CD4-positive, alpha-beta memory T cell (primary cell): ENCODE results near the gene NNMT. TPM values are rescaled to one million over a fixed set of nuclear protein-coding genes. Genes with fewer than 3 reads are reported as not detected.

Experiments used
- CTCF ChIA-PET: fragments of 350-600 bp; sonication (Branson Sonifier 250); formaldehyde crosslinking; loops from one replicate; lab custom pipeline; 2021; ENCODE audit warnings: inconsistent platforms; ENCODE audit not compliant: partially characterized antibody; lab: Charles Lee
- POLR2A ChIA-PET: fragments of 350-600 bp; sonication (Branson Sonifier 250); formaldehyde crosslinking; loops from one replicate; lab custom pipeline; 2021; ENCODE audit not compliant: partially characterized antibody; lab: Charles Lee
- DNase-seq, 5 donors: peaks; one replicate each; pipeline versions ENCODE4 v3.0.0 to v3.0.0-alpha.2; 2020 to 2022; ENCODE audit warnings: mixed read lengths in 1 of 5
- H3K27ac ChIP-seq: one replicate; pipeline ENCODE4 v1.7.0; 2013; ENCODE audit warnings: low read depth, low read length
- H3K27me3 ChIP-seq: 2 replicates; pipeline ENCODE4 v1.7.0; 2013; ENCODE audit warnings: mild to moderate bottlenecking, low read length, moderate library complexity; ENCODE audit not compliant: insufficient read depth
- H3K36me3 ChIP-seq: 2 replicates; pipeline ENCODE4 v1.7.0; 2013; ENCODE audit warnings: mild to moderate bottlenecking, low read length, moderate library complexity; ENCODE audit not compliant: insufficient read depth
- H3K4me1 ChIP-seq: 2 replicates; pipeline ENCODE4 v1.7.0; 2013; ENCODE audit warnings: mild to moderate bottlenecking, low read length, moderate library complexity; ENCODE audit not compliant: insufficient read depth
- H3K4me3 ChIP-seq, 2 donors: one replicate each; pipeline ENCODE4 v1.7.0; 2013; ENCODE audit warnings: low read length in 2 of 2, mild to moderate bottlenecking in 1 of 2
- H3K9me3 ChIP-seq, 2 donors: one replicate each; pipeline ENCODE4 v1.7.0; 2013; ENCODE audit warnings: low read length in 2 of 2, control low read depth in 1 of 2; ENCODE audit not compliant: control insufficient read depth in 1 of 2
- H3K27ac Mint-ChIP-seq, 7 donors: one replicate each; pipeline ENCODE4 v1.8.0; 2020 to 2021; ENCODE audit warnings: mixed read lengths in 7 of 7, mild to moderate bottlenecking in 6 of 7, inconsistent platforms in 3 of 7, moderate library complexity in 3 of 7
- H3K27me3 Mint-ChIP-seq, 2 donors: one replicate each; pipeline ENCODE4 v1.8.0; 2020 to 2021; ENCODE audit warnings: mixed read lengths in 2 of 2
- H3K36me3 Mint-ChIP-seq, 2 donors: one replicate each; pipeline ENCODE4 v1.8.0; 2020 to 2021; ENCODE audit warnings: mixed read lengths in 2 of 2, inconsistent platforms in 1 of 2, mild to moderate bottlenecking in 1 of 2
- H3K4me1 Mint-ChIP-seq, 4 donors: one replicate each; pipeline ENCODE4 v1.8.0; 2020 to 2021; ENCODE audit warnings: mixed read lengths in 4 of 4, mild to moderate bottlenecking in 1 of 4
- H3K4me3 Mint-ChIP-seq, 8 donors: one replicate each; pipeline ENCODE4 v1.8.0; 2020 to 2021; ENCODE audit warnings: mixed read lengths in 8 of 8, mild to moderate bottlenecking in 7 of 8, moderate library complexity in 6 of 8, inconsistent platforms in 3 of 8
- H3K9me3 Mint-ChIP-seq, 8 donors: one replicate each; pipeline ENCODE4 v1.8.0; 2020 to 2021; ENCODE audit warnings: mixed read lengths in 8 of 8, mild to moderate bottlenecking in 5 of 8, inconsistent platforms in 3 of 8, moderate library complexity in 1 of 8
- intact Hi-C: fragments of 100-400 bp; cut with micrococcal nuclease; formaldehyde crosslinking; loops from one replicate; pipeline ENCODE4 v1.15.1; 2023
- polyA plus RNA-seq, 2 donors: library from polyadenylated mRNA; unstranded; fragments of 300-500 nt; fragmentation: Illumina TruSeq; gene quantifications; one replicate each; pipeline ENCODE4 v1.2.3, GENCODE V29; 2021
- total RNA-seq, 2 experiments: library from RNA; stranded (reverse); gene quantifications; one replicate each; pipeline ENCODE4 v1.2.3, GENCODE V29; 2021

NNMT gene
- total and polyA plus RNA-seq, 4 experiments from 2014 or later = not detected

DNA sequence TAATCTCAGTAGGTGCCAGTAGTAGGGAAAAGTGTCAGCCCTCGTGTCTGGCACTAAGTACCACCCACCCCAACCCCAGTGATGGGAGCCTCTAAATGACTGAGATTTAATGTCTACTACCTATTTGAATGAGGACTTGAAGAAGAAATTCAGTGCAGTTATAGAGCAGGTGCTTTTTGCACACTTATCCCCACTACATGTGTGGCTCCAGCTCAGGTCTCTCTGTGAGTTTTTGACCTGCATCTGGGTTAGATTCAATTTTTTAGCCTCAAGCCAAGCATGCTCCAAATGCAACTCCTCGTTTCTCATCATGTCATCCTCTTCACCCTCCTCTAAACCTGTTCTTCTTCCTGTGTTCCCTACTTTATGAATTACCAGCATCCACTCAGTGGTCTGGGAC, 24.9 kb upstream of the NNMT start:
- DNase-seq = no peak
- peaks cover 27 to 31% of the 10 kb centered on the region in 2 donors for H3K27me3 Mint-ChIP-seq
- intact Hi-C loops = no loop called here
- Histone ChIP-seq H3K27ac (no peak overlapping the region), H3K4me1 (no peaks in the 10 kb centered on the region), H3K36me3 (no peaks in the 10 kb centered on the region), H3K27me3 (no peaks in the 10 kb centered on the region), H3K9me3 (no peaks in the 10 kb centered on the region), H3K4me3 (no peak overlapping the region)
- no peak overlapping the region for H3K27ac Mint-ChIP-seq
- ChIA-PET CTCF (interaction anchor here (0.8 to 1.1 kb wide), 2 partner anchors 11 to 277 kb away, joined by 3 read pairs; no protein-coding TSS in a partner anchor), POLR2A (no interaction called here)
- no peaks in the 10 kb centered on the region for H3K36me3 Mint-ChIP-seq
- H3K4me3 Mint-ChIP-seq = no peak overlapping the region
- H3K4me1 Mint-ChIP-seq = no peaks in the 10 kb centered on the region
- no peaks in the 10 kb centered on the region for H3K9me3 Mint-ChIP-seq

- Histone ChIP-seq H3K27ac (no peak overlapping the region), H3K4me3 (no peak overlapping the region), H3K9me3 (no peaks in the 10 kb centered on the region), H3K36me3 (no peaks in the 10 kb centered on the region), H3K4me1 (no peaks in the 10 kb centered on the region), H3K27me3 (peaks cover 2% of the 10 kb centered on the region)
- DNase-seq = no peak
- H3K27me3 Mint-ChIP-seq = peaks cover 31 to 32% of the 10 kb centered on the region in 2 donors
- ChIA-PET POLR2A (no interaction called here), CTCF (interaction anchor here (0.8 to 2.1 kb wide), 3 partner anchors 9 to 278 kb away, joined by 3 to 5 read pairs (median 3); no protein-coding TSS in a partner anchor)
- H3K36me3 Mint-ChIP-seq = no peaks in the 10 kb centered on the region
- no peaks in the 10 kb centered on the region for H3K9me3 Mint-ChIP-seq
- no peak overlapping the region for H3K27ac Mint-ChIP-seq
- no peak overlapping the region for H3K4me3 Mint-ChIP-seq
- H3K4me1 Mint-ChIP-seq = no peaks in the 10 kb centered on the region
- intact Hi-C loops = no loop called here
Observed at GRCh38 chr11:114272311-114272710, 23.9 kb upstream of the NNMT start.

DNA sequence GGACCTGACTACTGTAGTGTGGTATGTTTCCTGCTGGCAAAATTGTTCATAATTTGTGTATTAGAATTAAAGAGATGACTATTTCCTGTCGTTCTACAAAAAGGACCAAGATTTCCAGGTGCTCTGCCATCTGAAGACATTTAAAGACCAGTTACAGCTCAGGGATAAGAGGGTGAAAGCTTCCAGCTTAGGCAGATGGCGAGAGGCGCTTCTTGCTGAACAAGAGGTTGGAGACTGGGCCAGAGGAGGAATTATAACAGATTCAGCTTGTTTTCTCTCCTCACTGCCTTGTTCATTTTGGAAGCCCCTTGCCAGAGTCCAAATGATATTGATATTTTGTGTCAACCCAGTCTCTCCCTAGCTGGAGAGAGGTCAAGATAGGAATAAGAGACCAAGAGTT, 23.1 kb upstream of the NNMT start:
- H3K27ac Mint-ChIP-seq = no peak overlapping the region
- CTCF ChIA-PET = interaction anchor here (2.1 kb wide), 1 partner anchor 10 kb away, joined by 5 read pairs; no protein-coding TSS in a partner anchor

GRCh38 chr11:114273890-114274635, 22.1 kb upstream of the NNMT start:
- H3K27me3 ChIP-seq = peaks cover 5% of the 10 kb centered on the region
- H3K27me3 Mint-ChIP-seq = peaks cover 33 to 43% of the 10 kb centered on the region in 2 donors
- no peak overlapping the region for H3K4me3 Mint-ChIP-seq
- H3K9me3 Mint-ChIP-seq = no peaks in the 10 kb centered on the region
- H3K36me3 ChIP-seq = no peaks in the 10 kb centered on the region
- H3K9me3 ChIP-seq = no peaks in the 10 kb centered on the region
- POLR2A ChIA-PET = no interaction called here
- intact Hi-C loops = no loop called here
- no peak overlapping the region for H3K27ac Mint-ChIP-seq
- no peak overlapping the region for H3K27ac ChIP-seq
- H3K36me3 Mint-ChIP-seq = no peaks in the 10 kb centered on the region
- no peaks in the 10 kb centered on the region for H3K4me1 ChIP-seq
- CTCF ChIA-PET = interaction anchor here (2.1 kb wide), 1 partner anchor 11 kb away, joined by 5 read pairs; no protein-coding TSS in a partner anchor
- H3K4me3 ChIP-seq = no peak overlapping the region
- DNase-seq = no peak
- H3K4me1 Mint-ChIP-seq = no peaks in the 10 kb centered on the region

More for the DNA sequence above, 23.1 kb upstream of the NNMT start:
- Histone ChIP-seq H3K36me3 (no peaks in the 10 kb centered on the region), H3K4me3 (no peak overlapping the region), H3K4me1 (no peaks in the 10 kb centered on the region), H3K27me3 (peaks cover 5% of the 10 kb centered on the region), H3K9me3 (no peaks in the 10 kb centered on the region), H3K27ac (no peak overlapping the region)
- Mint-ChIP-seq H3K4me1 (no peaks in the 10 kb centered on the region), H3K27me3 (peaks cover 32 to 36% of the 10 kb centered on the region in 2 donors), H3K4me3 (no peak overlapping the region), H3K9me3 (no peaks in the 10 kb centered on the region), H3K36me3 (no peaks in the 10 kb centered on the region)
- intact Hi-C loops = no loop called here
- no peak for DNase-seq
- POLR2A ChIA-PET = no interaction called here

- Mint-ChIP-seq H3K4me1 (no peaks in the 10 kb centered on the region), H3K27me3 (peaks cover 36 to 48% of the 10 kb centered on the region in 2 donors), H3K27ac (no peak overlapping the region), H3K4me3 (no peak overlapping the region), H3K9me3 (peaks cover 0 to 3% (median 0%) of the 10 kb centered on the region in 8 donors), H3K36me3 (no peaks in the 10 kb centered on the region)
- no peaks in the 10 kb centered on the region for H3K4me1 ChIP-seq
- H3K4me3 ChIP-seq = no peak overlapping the region
- H3K36me3 ChIP-seq = no peaks in the 10 kb centered on the region
- H3K9me3 ChIP-seq = no peaks in the 10 kb centered on the region
- H3K27ac ChIP-seq = no peak overlapping the region
- intact Hi-C loops = no loop called here
- POLR2A ChIA-PET = no interaction called here
- DNase-seq = no peak
- peaks cover 5% of the 10 kb centered on the region for H3K27me3 ChIP-seq
- CTCF ChIA-PET = no interaction called here
Observed at GRCh38 chr11:114274637-114275036, 21.6 kb upstream of the NNMT start.

DNA sequence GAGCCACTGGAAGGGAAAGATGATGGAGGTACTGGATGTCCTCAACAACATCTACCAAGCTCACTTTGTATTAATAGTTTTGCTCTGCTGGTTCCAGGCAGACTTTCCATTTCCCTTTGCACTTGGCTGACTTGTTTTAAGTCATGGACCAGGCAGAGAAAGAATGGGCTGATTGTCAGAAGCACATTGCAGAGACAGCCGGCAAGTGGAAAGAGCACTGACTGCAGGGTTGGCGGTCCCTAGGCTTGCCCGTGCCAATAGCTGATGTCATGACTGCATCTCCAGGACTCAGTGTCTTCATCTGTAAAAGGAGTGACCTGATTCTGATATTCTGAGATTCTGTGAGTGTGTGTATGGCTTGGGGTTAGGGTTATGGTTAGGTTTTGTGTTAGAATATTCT, 20.9 kb upstream of the NNMT start:
- CTCF ChIA-PET = no interaction called here
- peaks cover 40 to 52% of the 10 kb centered on the region in 2 donors for H3K27me3 Mint-ChIP-seq

DNA sequence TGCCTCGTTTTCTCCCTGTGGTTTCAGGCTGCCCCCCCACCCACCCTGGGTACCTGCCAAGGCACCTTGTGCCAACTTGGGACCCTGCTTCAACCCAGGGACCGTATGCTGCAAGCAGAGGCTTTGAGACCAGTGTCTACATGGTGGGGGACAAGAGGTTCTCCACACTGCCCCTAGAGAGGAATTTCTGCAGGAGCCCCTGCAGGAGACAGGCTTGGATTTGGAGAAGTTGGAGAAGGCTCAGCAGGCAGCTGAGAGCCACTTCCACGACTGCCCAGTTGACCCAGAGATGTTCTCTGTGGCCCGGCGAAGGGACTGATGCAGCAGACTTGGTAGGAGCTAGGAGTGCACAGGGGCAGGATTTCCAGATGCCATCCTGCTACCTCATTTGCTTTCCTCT, 20.1 kb upstream of the NNMT start:
- no peaks in the 10 kb centered on the region for H3K4me1 Mint-ChIP-seq
- peaks cover 0 to 3% (median 0%) of the 10 kb centered on the region in 8 donors for H3K9me3 Mint-ChIP-seq
- H3K27me3 Mint-ChIP-seq = peaks cover 33 to 48% of the 10 kb centered on the region in 2 donors
- ChIA-PET CTCF (no interaction called here), POLR2A (no interaction called here)
- H3K27ac Mint-ChIP-seq = no peak overlapping the region
- H3K36me3 Mint-ChIP-seq = no peaks in the 10 kb centered on the region
- Histone ChIP-seq H3K4me1 (no peaks in the 10 kb centered on the region), H3K4me3 (no peak overlapping the region), H3K27me3 (peaks cover 5% of the 10 kb centered on the region), H3K36me3 (no peaks in the 10 kb centered on the region), H3K9me3 (no peaks in the 10 kb centered on the region), H3K27ac (no peak overlapping the region)
- intact Hi-C loops = no loop called here
- H3K4me3 Mint-ChIP-seq = no peak overlapping the region
- no peak for DNase-seq

More for the DNA sequence above, 20.9 kb upstream of the NNMT start:
- no peak overlapping the region for H3K4me3 Mint-ChIP-seq
- no peaks in the 10 kb centered on the region for H3K36me3 Mint-ChIP-seq
- Histone ChIP-seq H3K27ac (no peak overlapping the region), H3K9me3 (no peaks in the 10 kb centered on the region), H3K27me3 (peaks cover 5% of the 10 kb centered on the region), H3K36me3 (no peaks in the 10 kb centered on the region), H3K4me1 (no peaks in the 10 kb centered on the region), H3K4me3 (no peak overlapping the region)
- no peaks in the 10 kb centered on the region for H3K4me1 Mint-ChIP-seq
- intact Hi-C loops = no loop called here
- DNase-seq = no peak
- POLR2A ChIA-PET = no interaction called here
- H3K27ac Mint-ChIP-seq = no peak overlapping the region
- H3K9me3 Mint-ChIP-seq = peaks cover 0 to 3% (median 0%) of the 10 kb centered on the region in 8 donors
